T-helper 9 cell (primary cell): Measurements from ENCODE around the gene RELL1.

Experiments used
- DNase-seq: peaks from one replicate; pipeline ENCODE4 v3.0.0-alpha.2; 2020

RELL1 gene

DNA sequence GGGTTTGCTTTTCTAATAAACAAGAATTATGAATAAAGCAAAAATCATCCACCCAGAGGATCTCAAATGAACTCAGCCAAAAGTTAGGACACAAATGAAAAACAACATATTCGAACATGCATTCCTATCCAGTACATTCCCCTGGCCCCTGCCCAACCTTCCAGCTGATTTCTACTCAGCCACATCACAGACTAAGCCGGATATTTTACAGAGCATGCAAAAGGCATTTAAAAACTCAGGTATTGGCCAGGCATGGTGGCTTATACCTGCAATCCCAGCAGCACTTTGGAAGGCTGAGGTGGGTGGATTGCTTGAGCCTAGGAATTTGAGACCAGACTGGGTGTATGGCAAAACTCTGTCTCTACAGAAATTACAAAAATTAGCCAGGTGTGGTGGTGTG is 54.6 kb downstream of the RELL1 start:
- no peak for DNase-seq

DNA sequence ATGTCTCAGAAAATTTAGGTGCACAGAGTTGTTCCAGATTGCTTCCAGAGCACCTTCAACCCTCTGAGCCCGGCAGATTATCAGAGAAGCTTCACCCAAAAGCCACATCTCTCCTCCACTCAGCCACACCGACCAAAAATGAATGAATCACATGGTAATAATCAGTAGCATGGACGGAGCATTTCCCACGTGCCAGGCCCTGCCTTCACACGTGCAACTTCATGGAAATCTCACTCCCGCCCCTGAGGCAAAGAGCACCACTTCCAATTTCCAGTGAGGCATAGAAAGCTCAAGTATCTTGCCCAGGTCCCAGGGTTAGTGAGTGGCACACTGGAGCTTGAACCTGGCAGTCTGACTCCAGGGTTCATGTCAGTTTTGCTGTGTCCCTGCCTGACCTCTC is 56.5 kb downstream of the RELL1 start:
- no peak for DNase-seq

DNA sequence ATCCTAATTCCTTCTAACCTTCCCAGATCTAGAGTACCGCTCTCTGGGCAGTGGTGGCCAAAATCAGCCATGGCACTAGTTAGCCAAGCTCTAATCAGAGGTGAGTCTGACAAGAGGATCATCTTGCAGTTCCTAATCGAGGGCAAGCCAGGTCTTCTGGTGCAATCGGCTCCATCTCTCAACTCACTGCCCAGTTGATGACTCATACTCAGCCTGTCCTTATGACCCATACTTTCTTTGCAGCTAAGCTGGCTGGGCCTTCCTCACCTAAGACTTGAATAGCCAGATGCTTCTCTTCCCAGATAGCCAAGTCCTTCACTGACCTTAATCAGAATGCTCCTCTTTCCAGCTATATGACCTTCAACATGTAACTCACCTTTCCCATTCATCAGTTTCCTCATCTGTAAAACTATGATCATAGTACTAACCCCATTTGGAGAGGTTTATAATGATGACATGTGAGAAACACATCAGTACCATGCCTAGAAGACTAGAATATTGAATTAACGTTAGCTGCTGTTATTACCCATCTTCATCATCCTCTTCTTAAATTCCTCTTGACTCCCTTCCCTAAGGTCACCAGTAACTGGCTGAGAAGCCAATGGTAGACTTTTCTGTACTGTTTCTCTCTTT is 57.1 kb downstream of the RELL1 start:
- DNase-seq: no peak

DNA sequence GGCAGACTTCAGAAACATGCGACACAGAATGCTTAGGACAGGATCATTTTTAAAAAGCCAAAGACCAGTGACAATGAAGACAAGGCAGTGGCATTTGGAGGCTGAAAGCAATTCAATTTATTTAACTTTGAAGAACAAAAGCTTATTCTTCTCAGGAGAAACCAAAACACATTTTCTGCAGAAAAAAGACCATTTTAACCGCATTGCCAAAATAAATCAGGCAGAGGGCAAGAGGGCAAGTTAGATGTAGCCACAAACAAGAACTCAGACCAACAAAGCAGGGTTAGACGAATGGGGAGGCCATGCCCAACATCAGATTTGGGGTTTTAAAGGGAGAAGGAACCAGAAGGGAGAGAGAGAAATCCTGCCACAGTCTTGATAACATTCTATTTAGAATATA is 58.9 kb downstream of the RELL1 start:
- DNase-seq: no peak

DNA sequence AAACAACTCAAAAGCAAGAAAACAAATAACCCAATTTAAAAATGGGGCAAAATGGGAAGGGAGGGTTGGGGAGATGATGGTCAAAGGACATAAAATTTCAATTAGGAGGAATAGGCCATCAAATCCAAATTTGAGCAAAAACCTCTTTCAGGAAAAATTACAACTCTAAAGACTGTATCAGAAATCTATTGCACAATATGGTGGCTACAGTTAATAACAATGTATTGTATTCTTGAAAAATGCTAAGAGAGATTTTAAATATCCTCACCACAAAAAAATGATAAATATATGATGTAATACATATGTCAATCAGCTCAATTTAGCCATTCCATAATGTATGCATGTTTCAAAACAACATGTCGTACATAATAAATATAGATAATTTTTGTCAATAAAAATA is 60.7 kb downstream of the RELL1 start:
- DNase-seq: no peak

DNA sequence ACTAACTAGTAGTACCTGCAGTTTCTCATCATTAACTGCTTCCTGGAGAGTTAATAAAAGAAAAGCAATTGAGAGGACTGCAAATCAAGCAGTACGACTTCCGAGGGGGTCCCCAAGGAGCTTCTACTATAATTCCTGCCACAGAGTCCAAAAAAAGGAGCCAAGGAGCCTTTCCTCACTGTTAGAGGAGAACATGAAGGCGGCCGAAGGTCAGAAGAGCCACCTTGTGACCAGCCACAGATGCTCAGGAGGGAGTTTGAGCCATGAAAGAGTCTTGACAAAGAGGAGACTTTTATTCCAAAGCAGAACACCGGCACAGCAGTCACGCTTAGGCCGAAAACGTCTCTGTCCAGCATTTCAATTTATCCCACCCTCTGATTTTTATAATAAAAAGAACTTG is 62.2 kb downstream of the RELL1 start:
- no peak for DNase-seq

DNA sequence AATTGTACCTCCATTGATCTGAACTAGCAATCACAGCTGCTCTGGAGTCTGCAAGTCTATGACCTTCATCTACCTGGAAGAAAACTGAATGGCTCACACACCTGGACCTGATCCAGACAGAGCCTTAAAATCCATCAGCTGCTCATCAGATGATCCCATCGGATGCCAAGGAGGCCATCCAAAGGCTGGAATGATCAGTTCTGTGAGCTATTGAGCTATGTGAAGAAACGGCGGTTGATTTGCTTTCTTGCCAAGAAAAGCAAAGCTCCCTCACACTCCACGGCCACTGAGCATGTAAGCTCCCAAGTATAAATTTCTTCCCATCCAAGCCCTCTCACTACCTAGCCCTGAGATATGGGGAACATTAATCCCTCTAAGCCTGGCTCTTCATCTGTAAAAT is 63.1 kb downstream of the RELL1 start:
- DNase-seq: no peak

DNA sequence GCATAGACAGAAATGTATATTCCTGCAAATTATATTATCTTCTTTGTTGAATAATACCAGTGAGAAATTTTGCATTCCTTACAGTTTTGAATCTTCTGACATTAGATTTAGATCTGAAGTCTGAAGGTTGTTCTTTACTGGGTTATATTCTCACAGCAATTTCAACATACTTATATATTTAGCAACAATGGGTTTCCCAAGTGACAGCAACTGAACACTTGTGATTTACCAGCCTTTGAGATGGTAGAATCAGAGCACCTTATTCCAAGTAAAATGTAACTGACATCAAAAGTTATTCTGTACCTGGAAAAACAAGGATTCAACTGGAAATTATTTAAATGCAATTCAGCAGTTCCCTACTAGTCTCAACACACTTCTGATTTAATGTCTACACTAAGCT is 66.0 kb downstream of the RELL1 start:
- no peak for DNase-seq

DNA sequence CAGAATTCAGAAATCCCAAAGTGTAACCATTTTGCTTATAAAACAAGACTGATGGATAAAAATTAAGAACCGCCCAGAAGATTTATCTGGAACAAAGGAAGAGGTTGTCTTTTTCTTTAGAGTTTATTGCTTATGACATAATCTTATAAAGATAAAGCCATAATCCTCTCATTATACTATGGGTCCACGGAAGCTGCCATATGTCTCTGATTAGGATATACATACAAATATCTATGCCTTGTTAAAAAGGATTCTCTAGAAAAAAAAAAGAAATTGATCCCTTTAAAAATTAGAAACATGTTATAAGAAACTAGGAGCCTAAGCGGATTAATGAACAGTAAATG is 70.5 kb downstream of the RELL1 start:
- no peak for DNase-seq

DNA sequence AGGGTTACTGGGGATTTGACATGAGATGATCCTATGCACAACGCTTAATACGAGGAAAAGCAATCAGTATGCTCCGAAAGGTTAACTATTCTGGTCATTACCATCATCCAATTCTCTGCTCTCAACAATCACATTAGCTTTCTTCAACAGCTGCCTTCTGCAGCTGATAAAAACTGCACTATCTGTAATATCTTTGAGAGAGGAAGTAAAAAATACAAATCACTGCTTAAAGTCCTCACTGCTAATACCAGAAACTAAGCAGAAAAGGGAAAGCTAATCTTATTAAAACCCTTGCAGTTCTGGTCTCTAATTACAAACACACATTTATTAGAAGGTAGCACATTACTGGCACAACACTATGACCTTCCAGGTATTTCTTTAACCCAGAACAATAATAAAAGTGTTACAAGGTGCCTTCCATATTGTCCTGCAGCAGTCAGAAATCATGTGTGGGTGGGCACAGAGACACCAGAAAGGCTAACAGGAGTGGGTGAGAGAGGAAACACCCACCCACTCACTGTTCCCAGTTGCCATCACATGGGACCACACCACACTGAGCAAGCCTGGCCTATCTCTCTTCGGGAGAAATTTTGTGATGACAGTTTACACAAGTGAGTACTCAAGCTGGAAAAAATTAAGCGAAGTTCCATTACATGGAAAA is 71.0 kb downstream of the RELL1 start:
- DNase-seq: no peak

DNA sequence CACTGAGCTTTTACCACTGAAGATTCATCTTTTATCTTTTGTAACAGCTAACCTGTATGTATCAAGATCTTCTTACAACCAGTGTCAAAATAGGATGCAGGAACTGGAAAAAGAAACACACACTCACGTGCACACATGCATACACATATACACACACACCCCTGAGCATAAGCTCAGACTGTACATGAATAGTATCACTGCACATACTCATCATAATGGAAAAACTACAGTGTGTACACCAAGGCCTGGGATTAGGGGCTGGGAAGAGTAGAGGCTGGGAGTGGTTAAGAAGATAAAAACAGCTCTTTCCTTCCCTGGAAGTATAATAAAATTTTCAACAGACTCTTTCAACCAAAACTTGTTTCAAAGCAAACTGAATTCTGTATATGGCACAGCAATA is 73.4 kb downstream of the RELL1 start:
- DNase-seq: no peak

DNA sequence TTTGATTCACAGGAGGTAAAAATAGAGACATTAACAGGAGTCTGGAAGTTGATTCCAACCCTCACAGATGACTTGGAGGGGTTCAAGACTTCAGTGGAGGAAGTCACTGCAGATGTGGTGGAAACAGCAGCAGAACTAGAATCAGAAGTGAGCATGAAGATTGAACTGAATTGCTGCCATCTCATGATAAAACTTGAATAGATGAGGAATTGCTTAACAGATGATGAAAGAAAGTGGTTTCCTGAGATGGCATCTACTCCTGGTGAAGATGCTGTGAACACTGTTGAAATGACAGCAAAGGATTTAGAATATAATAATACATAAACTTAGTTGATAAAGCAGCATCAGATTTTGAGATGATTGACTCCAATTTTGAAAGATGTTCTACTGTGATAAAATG is 76.5 kb downstream of the RELL1 start:
- DNase-seq: no peak

DNA sequence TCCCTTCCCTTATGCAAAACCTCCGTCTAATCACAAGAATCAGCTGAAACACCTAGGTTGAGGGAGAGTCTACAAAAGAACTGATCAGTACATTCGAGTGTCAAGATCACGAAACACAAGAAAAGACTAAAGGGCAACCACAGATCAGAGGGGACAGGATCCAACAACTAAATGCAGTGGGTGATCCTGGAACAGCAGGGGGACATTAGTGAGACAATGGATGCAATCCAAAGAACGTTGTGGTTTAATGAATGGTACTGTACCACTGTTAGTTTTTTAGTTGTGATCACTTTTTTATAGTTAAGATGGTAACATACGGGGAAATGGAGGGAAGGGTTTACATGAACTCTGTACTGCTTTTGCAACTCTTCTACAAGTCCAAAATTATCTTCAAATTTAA is 79.2 kb downstream of the RELL1 start:
- DNase-seq: no peak

DNA sequence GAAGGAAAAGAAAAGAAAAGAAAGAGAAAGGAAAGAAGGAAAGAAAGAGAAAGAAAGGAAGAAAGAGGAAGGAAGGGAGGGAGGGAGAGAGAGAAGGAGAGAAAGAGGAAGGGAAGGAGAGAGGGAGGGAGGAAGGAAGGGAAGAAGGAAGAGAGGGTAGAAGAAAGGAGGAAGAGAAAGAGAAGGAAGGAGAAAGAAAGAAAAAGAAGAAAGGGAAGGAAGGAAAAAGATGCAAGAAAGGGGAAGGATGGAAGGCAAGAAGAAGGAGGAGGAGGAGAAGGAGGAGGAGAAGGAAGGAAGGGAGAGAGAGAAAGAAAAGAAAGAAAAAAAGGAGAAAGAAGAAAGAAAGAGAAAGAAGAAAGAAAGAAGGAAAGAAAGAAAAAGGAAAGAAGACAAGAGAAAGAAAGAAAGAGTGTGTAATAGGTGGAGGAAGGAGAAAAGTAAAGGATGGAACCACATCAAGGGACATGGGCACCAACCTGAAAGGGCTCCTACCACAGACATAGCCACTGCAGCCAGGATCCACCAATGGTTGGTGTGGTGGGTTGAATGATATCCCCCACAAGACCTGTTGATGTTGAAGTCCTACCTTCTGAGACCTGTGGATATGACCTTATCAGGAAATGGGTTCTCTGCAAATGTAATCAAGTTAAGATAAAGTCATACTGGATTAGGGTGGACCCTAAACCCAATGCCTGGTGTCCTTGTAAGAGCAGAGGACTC is 80.2 kb downstream of the RELL1 start:
- DNase-seq: no peak

DNA sequence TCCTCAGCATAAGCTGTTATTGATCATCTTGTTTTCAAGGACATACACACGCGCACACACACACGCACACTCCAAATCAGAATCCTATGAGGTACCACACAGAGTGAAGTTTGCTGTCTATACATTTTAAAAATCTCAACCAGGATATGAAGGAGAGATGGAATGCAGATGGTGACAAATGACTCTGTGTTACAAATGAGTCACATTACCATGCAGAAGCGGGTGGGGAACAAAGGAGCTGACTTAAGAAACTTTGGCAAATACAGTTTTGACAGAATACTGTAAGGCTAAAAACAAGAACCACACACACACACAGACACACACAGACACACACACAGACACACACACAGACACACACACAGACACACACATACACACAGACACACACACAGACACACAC is 81.7 kb downstream of the RELL1 start:
- DNase-seq: no peak

DNA sequence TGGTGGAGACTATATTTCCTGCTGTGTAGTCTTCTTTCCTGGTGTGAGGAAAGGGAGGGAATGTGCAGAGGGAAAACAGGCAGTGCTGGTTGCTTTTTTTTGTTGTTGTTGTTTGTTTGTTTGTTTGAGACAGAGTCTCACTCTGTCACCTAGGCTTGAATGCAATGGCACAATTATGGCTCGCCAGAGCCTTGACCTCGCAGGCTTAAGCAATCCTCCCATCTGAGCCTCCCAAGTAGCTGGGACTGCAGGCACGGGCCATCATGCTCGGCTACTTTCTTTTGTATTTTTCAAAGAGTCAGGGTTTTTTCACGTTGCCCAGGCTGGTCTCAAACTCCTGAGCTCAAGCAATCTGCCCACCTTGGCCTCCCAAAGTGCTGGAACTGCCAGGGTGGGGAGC is 82.5 kb downstream of the RELL1 start:
- no peak for DNase-seq

DNA sequence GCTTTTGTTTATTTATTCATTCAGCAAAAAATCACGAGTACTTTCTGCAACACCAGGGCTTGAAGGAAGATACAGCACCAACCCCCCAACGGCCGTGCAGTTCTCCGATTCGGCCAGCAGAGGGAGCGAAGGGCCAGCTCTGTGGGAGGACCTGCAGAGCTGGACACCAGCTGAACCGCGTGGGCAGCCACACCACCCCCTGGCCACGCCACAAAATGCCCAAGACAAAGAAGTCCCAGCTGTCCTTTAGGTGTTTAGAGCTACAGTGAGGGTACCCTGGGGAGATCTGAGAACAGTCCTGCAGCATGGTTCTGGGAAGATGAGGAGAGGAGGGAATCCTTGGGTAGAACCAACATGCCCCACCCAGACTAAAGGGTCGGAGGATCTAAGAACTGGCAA is 83.1 kb downstream of the RELL1 start:
- peak; percentile 70 for DNase-seq

DNA sequence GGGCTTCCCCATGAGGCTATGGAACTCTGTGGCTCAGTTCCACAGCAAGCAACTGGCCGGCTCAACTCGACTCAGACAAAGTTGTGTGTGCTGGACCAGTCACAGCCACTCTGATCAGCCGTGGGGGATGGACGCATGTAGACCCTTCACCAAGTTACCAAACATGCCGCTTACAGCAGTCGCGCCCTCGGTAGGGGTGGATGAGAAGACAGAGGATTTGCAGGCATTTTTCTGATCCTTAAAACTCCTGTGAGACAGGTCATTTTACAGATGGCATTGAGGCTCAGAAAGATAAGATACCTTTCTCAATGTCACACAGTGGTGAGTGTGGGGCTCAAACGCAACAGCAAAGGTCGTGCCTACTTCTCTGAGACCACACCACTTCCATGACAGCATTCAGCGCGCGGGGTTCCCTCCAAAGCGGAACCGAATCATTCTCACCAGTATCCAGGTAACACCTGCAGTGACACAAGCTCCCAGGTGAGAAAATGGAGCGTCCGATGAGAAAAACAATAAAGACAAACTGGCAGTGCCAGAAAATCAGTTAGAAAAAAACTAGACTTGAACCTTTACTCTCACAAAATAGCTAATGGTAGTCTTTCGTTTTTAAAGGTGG is 83.6 kb downstream of the RELL1 start:
- no peak for DNase-seq

DNA sequence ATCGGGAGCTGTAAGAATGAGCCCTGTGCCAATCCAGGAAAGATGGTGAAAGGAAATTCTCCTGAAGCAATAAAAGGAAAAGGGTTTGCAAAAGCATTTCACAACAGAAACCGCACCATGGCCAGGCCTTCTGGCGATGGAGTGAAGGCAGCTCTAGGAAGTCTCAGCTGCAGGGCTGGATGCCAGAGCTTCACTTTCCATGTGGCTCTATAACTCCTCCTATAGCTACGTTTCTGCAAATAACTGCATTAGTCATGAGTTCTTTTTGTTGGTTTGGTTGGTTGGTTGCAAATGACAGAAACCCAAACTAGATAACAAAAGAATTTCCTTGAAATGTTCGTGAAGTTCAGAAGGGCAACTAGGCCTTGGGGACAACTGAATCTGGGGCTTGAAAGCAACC is 84.6 kb downstream of the RELL1 start:
- no peak for DNase-seq

DNA sequence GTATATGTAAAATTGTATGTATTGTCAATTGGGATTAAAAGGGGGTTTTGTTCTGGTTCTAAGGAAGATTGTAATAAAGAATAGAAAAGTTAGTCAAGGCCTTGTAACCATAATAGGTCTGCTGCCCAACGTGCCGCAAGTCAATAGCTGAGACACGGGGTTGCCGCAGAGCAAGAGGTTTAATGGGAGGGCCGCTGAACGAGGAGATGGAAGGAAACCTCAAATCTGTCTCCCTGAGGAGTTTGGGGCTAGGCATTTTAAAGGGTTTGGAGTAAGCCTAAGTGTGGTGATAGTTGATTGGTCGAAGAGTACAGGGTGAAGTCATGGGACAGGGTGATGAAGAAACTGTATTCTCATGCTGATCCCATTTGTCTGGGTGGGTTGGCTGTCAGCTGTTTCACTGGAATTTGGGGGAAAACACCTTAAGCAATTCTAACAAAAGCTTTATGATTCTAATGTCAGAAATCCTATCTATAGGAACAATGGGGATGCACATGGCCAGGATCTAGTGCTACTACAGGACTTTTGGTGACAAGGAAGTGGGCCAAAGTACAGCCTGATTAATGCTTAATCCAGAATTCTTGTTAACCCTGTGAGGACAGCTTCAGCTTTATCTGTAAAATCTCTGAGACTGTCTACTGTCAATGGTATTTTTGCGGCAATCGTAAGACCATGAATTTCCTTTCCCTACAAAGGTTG is 86.9 kb downstream of the RELL1 start:
- no peak for DNase-seq

DNA sequence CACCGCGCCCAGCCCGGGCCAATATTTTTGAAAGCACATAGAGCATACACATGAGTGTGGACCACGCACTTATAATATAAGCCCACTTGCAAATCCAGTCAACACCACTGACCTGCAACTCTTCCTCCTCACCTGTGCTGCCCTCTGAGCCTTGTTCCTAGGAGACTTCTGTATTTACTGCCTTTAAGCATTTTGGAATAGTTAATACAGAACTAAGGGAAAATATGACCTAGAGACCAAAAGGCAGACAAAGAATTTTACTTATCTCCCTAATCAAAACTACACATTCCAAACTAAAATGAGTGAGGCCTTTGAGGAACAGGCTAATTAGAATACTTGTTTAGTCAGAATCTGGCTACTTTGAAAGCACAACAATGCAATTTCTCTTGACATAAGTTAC is 89.1 kb downstream of the RELL1 start:
- no peak for DNase-seq

DNA sequence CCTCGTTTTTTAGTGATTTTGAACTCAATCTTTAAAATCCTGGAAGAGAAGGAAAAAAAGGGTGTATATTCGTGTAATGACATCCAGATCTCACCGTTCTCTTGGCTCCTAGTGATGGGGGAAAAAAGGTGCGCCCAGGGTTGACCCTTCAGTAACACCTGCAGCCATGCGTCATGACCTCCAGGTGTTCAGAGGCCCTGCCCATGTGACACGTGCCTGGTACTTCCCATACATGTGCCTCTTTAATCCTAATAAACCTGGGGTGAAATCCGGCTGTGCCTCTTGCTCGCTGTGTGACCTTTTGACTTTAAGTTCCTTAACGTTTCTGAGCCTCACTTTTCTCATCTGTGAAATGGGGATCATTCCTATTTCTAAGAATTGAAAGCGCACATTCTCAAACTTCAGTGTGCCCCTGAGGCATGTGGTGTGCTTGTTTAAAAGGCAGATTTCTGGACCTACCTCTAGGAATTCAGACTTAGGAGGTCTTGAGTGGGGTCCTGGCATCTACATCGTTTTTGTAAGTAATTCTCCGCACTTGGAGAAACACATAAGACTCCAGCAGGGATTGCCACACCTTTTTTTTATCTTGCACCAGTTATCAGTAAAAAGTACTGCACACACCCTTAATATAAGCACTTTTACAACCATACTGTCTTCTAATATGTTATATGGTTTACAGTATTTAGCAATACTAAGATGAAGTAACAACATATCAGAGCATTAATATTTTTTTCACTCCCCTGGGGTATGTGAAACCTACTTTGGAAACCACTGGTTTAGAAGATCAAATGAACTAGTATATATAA is 90.1 kb downstream of the RELL1 start:
- no peak for DNase-seq

DNA sequence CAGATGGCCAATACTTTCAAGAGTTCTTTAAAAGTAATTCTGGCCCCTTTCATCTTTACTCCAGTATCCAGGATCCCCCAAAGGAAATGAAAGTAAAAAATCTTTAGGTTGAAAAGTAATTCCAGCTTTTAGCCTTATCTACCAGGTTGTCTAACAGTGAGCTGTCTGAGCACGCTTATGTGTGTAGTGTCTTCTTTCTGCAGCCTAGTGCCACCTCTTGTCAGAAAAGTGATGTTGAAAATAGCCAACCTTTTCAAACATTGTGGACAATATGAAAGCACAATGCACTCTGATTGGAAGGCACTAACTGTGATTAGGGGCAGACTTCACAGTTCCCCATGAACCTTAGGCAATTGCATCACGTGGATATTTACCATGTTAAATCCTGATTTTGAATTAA is 92.1 kb downstream of the RELL1 start:
- DNase-seq: no peak
